ENCODE measurements around the gene TAF1A.

Gene TAF1A

DNA sequence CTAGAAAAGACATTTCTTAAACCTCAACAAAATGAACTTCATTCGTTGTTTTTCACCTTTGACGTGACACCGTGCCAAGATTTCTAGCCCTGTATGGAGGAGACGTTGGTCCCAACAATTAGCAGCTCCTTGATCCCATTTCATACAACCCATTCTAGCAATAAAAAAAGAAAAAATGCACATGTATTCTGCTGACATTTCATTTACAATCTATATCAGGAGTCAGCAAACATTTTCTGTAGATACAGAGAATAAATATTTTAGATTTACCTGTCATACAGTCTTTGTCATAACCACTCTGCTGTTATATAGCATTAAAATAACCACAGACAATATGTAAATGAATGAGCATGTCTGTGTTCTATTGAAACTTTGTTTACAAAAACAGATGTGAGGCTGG, 7.0 kb upstream of the TAF1A start:
- DNase-seq (ENCODE audit: low spot score) = no peak

DNA sequence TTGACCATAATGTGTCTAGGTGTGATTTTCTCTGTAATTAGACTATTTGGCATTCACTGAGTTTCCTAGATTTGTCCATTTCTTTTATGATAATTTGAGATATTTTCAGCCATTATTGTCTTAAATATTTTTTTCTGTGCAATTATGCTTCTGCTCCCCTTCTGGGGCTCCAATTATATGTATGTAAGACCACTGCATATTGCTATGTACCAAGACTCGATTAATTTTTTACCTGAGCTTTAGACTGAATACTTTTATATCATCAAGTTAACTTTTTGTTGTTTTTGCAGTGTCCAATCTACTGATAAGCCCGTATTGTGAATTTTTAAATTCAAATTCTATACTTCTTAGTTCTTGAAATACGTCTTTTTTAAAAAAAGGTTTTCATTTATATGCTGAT, 5.1 kb upstream of the TAF1A start:
- DNase-seq (ENCODE audit: low spot score) = no peak

DNA sequence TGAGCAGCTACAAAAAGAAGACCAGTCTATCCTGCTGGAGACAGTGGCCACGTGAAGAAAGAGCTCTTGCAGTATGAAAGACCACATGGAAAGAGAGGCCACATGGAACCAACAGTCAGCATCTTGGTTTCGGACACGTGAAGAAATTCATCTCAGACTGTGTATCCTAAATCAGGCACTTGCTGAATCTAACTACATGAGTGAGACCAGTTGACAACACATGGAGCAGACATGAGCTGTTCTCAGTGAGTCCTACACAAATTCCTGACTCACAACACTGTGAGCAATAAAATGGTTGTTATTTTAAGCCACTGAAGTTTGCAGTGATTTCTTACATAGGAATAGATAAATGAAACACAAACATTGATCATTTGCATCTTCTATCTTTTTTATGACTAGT, 2.4 kb upstream of the TAF1A start:
- no peak for DNase-seq (ENCODE audit: low spot score)

DNA sequence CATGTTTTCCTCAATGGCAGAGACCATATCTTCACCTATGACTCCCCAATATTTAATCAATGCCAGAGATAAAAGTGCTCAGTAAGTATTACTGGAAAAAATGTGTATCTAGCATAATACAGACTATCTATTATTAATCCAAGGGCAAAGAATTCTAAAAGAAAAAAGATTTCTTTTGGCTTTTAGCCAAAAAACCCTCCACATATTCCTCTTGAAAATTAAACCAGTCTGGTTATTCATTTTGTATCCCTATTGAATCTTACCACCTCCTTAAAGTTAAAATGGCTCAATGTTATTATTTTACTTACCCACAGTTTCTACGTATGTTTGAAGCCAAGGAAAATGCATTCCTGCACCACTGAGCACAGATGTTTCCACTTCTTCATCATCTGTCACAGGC, 1.6 kb downstream of the TAF1A start:
- no peak for DNase-seq (ENCODE audit: low spot score)

DNA sequence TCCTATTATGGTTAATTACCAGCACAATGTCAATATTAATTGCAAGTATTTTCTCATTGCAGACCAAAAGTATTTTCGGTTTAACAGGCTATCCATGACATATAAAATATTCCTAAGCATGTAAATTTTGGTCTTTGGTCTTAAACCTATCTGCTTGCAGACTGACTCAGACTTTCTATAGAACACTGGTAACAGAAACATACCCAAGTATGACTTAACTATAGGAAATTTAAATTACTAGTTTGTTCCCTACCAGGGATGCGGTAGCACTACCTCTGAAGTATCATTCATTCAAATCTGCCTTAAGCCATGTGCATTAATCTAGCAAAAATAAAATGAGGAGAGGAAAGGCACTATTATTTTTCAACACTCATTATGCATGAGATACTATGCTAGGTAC, 2.9 kb downstream of the TAF1A start:
- no peak for DNase-seq (ENCODE audit: low spot score)

DNA sequence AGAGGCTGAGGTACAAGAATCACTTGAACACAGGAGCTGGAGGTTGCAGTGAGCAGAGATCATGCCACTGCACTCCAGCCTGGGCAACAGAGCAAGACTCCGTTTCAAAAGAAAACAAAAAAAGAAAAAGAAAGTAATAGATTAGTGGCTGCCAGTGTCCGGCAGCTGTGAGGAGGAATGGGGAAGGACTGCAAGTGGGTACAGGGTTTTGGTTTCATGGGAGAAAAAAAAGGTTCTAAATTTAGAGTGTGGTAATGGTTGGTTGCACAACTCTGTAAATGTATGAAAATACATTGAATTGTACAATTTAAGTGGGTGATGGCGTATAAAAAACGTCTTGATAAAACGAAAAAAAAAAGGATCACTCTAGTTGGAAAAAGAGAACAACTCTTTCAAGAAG, 6.7 kb downstream of the TAF1A start:
- DNase-seq (ENCODE audit: low spot score) = no peak

DNA sequence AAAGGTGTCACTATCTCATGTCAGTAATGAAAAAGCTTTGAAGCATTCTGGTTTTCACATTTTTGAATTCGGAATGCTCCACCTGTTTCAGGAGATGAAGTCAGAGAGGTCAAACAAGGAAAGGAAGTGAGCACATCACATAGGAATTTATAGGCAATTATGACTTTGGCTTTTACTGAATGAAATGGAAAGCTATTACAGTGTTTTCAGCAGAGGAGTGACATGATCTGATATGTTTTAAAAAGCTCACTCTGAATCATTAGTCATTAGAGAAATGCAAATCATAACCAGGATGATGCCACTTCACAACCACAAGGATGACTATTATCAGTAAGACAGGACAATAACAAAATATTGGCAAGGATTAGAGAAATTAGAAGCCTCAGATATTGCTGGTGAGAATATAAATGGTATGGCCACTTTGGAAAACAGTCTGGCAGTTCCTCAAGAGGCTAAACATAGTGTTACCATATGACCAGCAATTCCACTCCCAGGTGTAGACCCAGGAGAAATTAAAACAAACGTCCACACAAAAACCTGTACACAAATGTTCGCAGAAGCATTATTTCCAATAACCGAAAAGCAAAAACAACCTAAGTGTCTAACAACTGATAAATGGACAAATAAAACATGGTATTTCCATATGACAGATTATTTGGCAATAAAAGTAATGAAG, 7.5 kb downstream of the TAF1A start:
- no peak for DNase-seq (ENCODE audit: low spot score)

DNA sequence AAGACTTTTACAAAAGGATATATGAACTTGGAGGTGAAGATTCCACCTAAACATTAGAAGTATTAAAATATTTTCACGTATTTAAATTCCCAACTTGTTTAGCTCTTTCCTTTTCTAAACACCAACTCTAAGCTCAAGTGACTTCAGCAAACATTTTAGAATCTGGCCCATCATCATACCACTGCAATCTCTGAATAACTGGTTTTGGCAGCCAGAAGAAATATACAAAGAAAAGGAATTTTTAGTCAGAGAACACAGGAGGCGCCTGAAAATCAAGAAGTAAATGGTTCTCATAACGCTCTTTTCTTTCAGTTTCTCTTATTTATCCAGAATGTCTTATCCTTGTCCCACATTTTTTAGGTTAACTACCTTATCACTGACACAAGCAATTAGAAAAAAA, 10.4 kb downstream of the TAF1A start:
- DNase-seq (ENCODE audit: low spot score) = no peak

DNA sequence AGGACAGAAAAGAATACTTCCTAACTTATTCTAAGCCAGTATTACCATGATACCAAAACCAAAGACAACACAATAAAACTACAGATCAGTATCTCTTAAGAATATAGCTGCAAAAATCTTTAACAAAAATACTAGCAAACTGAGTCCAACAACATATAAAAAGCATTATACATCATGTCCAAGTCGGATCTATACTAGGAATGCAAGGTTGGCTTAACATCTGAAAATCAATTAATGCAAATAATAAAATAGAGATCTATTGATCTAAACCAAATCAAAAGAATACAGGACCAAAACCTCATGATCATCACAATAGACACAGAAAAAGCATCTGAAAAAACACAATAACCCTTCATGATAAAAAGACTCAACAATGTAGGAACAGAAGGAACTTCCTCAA, 18.9 kb downstream of the TAF1A start:
- no peak for DNase-seq (ENCODE audit: low spot score)

DNA sequence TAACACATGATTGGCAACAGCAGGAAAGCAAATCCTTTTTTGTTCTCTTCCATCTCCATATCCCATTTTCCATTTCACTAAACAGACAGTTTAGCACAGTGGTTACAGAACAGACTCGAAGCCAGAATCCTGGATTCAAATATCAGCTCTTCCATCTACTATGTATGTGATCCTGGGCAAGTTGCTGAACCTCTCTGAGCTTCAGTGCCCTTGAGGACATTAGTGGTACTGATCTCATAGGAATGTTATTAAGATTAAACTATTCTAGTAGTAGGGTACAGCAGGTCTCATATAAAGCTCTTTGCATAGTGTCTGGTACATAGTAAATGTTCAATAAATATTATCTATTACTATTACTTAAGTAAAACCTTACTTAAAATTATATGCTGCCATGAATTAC, 28.1 kb downstream of the TAF1A start:
- no peak for DNase-seq (ENCODE audit: low spot score)

DNA sequence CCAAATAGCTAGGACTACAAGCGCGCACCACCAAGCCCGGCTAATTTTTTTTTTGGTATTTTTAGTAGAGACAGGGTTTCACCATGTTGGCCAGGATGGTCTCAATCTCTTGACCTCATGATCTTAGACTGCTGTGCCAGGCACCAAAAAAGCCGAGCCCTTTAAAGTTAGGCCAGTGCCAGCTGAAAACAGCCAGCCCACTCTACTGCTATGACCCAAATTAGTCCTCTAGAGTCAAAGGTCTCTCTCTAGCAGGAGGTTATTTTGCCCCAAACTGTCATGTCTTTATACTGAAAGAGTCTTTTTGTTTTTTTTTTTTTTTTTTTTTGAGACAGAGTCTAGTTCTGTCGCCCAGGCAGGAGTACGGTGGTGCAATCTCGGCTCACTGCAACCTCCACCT, 32.2 kb downstream of the TAF1A start:
- no peak for DNase-seq (ENCODE audit: low spot score)

DNA sequence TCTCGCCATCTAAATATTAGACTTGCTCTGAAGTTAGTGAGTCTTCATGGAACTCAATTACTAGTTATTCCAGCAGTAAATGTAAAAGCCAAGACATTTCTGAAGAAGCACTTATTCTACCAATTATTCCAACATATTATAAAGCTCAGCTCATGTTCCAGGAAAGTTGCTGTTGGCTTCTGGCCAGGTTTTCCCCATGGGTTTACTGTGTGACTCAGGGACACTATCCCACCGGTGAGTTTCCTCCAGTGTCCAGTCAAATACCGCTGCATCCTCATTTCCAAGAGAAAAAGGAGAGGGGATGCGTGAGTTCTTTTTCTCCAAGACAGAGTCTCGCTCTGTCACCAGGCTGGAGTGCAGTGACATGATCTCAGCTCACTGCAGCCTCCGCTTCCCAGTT, 32.6 kb downstream of the TAF1A start:
- DNase-seq (ENCODE audit: low spot score) = no peak

DNA sequence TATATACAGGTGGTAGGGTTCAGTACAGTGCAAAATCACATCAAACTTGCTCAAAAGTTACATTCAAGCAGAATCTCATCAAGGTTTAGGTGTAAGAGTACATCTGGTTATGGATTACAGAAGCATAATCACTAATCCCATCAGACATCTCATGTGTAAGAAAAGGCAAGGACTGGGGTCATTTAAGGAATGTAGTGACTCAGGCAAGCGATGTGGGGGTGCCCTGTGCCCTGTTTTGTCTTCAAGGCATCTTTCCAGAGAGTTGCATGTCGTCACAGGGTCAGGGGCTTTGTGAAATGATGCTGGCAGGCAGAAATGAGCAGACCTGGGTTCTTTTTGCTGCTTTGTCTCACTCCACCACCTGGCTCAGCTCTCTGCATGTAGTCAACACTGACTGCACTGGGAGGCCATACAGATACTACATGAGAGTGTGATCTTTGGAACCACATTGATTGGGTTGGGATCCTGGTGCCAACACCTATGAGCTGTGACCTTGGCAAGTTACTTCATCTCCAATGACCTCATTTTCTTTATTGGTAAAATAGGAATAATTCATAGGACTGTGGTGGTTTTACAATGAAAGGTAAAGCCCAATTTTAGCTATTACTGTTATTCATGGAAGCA, 33.6 kb downstream of the TAF1A start:
- DNase-seq (ENCODE audit: low spot score) = no peak

DNA sequence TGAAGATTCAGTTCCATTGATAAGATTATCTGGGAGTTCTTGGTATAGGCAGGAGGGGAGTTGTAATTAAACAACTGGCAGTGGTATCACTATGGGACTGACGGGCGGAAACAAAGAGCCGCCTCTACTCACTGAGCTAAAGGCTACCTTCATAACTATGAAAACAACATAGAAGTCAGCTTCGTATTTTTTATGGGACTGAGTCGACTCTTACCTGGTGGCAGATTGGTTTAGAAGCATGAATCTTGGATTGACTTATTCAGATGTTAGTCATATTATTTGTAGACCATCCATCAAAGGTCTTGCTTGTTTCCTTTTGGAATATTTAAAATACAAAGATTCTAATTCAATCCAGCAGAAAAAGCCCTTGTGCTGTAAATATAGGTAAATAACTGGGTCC, 35.6 kb downstream of the TAF1A start:
- no peak for DNase-seq (ENCODE audit: low spot score)

DNA sequence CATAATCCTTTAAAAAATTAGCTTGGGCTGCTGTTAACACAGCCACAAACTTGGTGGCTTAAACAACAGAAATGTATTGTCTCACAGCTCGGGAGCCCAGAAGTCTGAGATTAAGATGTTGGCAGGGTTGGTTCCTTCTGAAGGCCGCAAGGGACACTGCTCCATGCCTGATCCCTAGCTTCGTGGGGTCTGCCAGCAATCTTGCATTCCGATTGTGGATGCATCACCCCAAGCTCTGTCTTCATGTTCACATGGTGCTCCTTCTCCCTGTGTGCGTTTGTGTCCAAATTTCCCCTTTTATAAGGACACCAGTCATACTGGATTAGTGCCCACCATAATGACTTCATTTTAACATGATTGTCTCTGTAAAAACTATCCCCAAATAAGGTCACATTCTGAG, 36.9 kb downstream of the TAF1A start:
- DNase-seq (ENCODE audit: low spot score) = no peak

DNA sequence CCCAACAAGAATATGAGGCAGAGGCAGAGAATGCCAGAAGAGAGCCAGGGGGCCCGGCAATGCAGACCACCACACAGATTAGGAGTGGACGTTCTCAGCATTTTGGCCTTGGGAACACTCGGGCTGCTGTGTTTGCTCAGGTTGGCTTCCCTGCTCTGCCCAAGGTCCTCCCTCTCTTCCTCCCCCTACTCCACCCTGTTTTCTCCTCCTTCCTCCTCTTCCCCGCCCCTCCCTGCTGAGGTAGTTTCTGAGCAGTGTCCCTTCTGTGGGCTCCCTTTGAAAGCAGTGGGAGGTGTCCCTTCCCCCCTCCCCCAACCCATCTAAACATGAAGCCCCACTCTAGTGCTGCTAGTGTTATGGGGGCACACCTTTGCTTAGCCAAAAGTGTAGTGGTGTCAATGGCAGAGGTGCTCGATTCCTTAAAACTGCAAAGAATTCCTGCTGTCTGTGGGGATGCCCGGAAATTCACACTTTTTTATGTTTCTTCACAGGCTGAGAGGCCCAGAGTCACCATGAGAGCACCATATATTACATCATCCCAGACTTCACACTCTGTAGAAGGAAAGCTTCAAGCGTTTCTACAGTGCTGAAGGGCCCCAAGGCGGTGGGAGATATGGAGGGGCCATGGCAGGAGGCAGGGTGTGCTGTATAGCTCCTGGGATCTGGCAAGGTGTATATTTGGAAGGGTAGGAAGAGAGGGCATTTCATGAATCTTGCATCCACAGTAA, 41.6 kb downstream of the TAF1A start, which contains the start of gene HHIPL2:
HHIPL2 (minus strand) TSS at position 161 of the 728 bp plus-strand sequence; CDS start at position 101, 60 bp downstream.
- no peak for DNase-seq (ENCODE audit: low spot score)

DNA sequence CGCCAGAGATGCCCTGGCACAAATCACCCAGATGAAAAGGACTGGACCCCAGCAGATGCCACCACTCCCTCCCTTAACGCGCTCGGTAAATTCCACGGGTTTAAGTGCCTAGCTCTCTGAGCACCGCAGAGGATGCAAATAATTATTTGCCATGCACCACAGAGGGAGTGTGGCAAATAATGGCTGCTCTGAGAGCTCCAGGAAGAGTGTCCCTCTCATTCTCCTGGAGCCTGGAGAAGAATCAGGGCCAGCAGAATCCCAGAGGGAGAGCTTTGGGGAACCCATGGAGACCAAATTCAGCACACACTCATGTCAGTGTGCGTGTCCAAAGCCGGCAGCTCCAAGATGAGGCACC, 42.5 kb downstream of the TAF1A start:
- no peak for DNase-seq (ENCODE audit: low spot score)

DNA sequence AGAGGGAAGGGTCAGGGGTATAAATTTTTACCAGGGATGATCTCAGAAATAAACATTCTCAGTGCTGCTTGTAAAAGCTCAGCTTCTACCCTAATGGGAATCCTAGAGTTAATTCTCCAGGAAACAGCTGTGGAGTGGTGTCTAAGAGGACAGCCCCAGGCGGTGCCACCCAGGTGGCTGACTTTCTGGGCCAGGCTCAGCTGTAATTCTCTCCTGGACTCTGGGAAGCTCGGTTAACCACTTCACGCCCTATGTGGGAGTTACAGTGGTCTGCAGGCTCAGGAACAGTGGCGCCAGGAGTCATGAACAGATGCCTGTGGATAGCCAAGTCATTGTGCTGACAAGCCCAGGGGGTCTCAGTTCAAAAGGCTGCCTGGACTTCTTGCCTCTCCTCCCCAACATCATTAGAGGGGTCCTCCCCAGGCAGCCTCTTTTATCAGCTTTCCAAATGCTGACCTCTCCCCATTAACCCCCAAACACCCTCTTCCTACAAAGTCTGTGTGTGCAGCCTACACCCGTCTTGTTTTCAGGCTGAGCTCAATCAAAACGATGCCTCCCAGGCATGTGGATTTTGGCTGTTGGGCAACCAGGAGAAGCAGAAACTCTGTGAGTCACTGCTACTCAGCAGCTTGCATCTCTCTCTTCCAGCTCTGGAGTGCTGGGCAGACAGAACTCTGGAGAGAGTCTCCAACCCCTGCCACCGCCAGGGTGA, 43.0 kb downstream of the TAF1A start:
- DNase-seq (ENCODE audit: low spot score) = no peak

DNA sequence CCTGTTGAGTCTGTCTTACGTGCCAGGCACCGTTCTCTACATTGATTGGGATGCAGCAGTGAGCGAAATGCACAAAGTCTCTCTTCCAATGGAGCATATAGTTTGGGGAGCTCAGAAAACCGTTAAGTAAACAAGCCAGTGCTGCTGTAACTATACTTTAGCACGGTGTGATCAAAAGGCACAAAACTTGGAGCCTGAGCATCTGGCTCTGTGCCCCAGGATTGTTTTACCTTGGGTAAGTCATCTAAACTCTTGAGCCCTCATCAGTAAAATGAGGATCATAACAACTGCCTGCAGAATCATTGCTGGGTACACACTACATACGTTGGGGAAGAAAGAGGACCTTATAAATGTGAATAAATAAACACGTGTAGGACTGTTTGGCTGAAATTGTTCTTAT, 43.6 kb downstream of the TAF1A start:
- no peak for DNase-seq (ENCODE audit: low spot score)

DNA sequence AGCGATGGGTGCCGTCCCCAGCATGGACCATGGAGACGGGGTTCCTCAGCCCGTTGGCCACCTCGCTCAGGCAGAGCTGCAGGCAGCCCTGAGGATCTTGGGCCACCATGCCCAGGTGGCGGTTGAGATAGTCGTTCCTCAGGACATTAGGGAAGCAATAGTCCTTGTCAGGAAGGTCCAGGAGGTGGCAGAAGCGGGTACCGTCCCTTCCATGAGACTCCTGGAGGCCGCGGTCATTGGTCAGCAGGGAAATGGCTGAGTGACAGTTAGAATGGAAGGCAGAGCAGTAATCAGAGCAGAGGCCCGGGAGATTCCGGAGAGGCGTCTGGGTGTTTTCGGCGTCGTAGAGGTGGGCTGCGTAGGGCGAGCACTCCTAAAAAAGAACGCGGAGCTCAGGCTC, 45.9 kb downstream of the TAF1A start:
- DNase-seq (ENCODE audit: low spot score) = no peak

DNA sequence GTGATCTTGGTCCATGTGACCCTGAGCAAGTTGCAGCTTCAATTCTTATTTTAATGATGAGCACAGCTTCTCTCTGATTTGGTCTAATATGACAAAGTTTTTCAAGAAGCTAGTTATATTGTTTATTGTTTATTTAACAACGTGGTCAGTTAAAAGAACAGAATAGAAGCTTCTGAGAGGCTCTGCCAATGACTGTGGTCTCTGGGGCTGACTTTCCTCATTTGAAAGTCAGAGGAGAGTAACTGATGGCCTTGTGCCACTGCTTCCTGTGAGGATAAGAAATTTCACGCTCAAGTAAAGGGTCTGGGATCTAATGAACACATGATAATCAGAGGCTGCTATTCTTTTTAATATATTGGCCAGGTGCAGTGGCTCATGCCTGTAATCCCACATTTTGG, 49.1 kb downstream of the TAF1A start:
- no peak for DNase-seq (ENCODE audit: low spot score)

DNA sequence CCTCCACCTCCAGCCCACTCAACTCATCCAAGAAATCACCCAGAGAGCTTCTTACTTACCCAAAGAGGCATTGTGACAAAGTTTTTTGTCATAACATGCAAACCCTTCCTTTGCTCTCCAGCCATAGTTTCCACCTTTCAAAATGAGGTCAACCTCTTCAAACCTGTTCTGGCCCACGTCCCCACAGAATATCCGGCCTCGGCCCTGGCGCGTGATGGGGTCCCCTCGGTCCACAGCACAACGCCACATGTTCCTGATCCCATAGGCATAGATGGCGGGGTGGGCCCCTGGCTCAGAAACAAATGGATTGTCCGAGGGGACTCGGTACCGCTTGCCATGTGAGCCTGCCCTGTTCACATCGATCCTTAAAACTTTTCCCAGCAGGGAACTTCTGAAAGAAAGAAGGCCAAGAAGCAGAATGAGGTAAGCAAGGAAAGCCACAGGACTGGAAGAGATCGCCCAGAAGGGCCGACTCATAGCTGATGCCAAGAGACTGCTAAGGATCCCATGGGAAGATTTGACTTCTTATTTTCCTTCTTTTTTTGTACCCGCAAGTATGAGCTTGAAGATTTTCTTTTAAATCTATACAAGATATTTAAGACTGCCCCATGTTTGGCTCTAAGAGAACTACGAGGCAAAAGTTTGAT, 49.7 kb downstream of the TAF1A start:
- no peak for DNase-seq (ENCODE audit: low spot score)

Data from putamen (tissue), 1 donor.